Esophagus (tissue), 2 donors: ENCODE measurements around the gene TNIK. TPM values are rescaled to one million over a fixed set of nuclear protein-coding genes. Genes with fewer than 3 reads are reported as not detected.
"Not testable (repeated sequence)": the region's sequence is repeated elsewhere in the genome, so short reads cannot be mapped to it uniquely, and the experiment has no call there.

Experiments
- H3K27ac ChIP-seq, 2 donors: one replicate each; pipeline ENCODE4 v1.5.1; 2013; ENCODE audit warnings: low read depth in 2 of 2, mild to moderate bottlenecking in 2 of 2, inconsistent platforms in 1 of 2, low read length in 1 of 2, moderate library complexity in 1 of 2
- H3K27me3 ChIP-seq, 2 donors: one replicate each; pipeline ENCODE4 v1.6.1; 2013; ENCODE audit warnings: low read length in 2 of 2, control low read depth in 1 of 2, mild to moderate bottlenecking in 1 of 2; ENCODE audit not compliant: insufficient read depth in 2 of 2, control insufficient read depth in 1 of 2
- H3K36me3 ChIP-seq, 2 donors: one replicate each; pipeline ENCODE4 v1.6.1; 2013; ENCODE audit warnings: low read length in 1 of 2; ENCODE audit not compliant: control insufficient read depth in 2 of 2, insufficient read depth in 2 of 2
- H3K4me1 ChIP-seq, 2 donors: one replicate each; pipeline ENCODE4 v1.6.1; 2013; ENCODE audit warnings: low read length in 1 of 2; ENCODE audit not compliant: control insufficient read depth in 2 of 2, insufficient read depth in 2 of 2
- H3K4me3 ChIP-seq, 2 donors: one replicate each; pipeline ENCODE4 v1.5.1; 2013; ENCODE audit warnings: low read length in 2 of 2, mild to moderate bottlenecking in 2 of 2, low read depth in 1 of 2, moderate library complexity in 1 of 2
- H3K9me3 ChIP-seq, 2 donors: one replicate each; pipeline ENCODE4 v1.6.1; 2013; ENCODE audit warnings: mild to moderate bottlenecking in 2 of 2, low read depth in 1 of 2, low read length in 1 of 2, moderate library complexity in 1 of 2; ENCODE audit not compliant: control insufficient read depth in 2 of 2, insufficient read depth in 1 of 2
- WGBS, 2 donors: extraction: QIAGEN DNeasy Blood & Tissue Kit; methylation state at CpG; one replicate each; pipeline ENCODE4 v1.1.7; 2013; 5-methylcytosine and 5-hydroxymethylcytosine counted together
- polyA plus RNA-seq, 2 donors: library from polyadenylated mRNA; stranded (reverse); fragments of 200-250 nt; gene quantifications; one replicate each; pipeline ENCODE4 v1.2.3, GENCODE V29; 2013
- donor health status: healthy with polysubstance abuse.
- donor health status: Bipolar disorder and iron deficiency.

Gene TNIK
- polyA plus RNA-seq, 2 donors: 2.2 to 3.2 TPM

- H3K36me3 ChIP-seq: no peaks in the 10 kb centered on the region
- no peak overlapping the region for H3K4me3 ChIP-seq
- H3K9me3 ChIP-seq: no peaks in the 10 kb centered on the region
- H3K4me1 ChIP-seq: no peaks in the 10 kb centered on the region
- WGBS, 2 donors: 44 to 55% methylated on average over 4 of the region's 4 CpGs
- H3K27ac ChIP-seq: peak overlapping the region; percentile 20 to 65
- H3K27me3 ChIP-seq: no peaks in the 10 kb centered on the region
Observed at GRCh38 chr3:171307046-171307585, 153.1 kb downstream of the TNIK start.

- Histone ChIP-seq H3K36me3 (no peaks in the 10 kb centered on the region), H3K27ac (no peak overlapping the region), H3K4me3 (no peak overlapping the region), H3K4me1 (no peaks in the 10 kb centered on the region), H3K9me3 (no peaks in the 10 kb centered on the region), H3K27me3 (no peaks in the 10 kb centered on the region)
- 12 to 38% methylated on average over 6 of the region's 6 CpGs for WGBS, 2 donors
Observed at GRCh38 chr3:171306631-171307030, 153.6 kb downstream of the TNIK start.

- not testable (repeated sequence) for H3K27me3 ChIP-seq
- WGBS, 2 donors: 83 to 88% methylated on average over 3 of the region's 3 CpGs
Observed at GRCh38 chr3:171305823-171306222, 154.4 kb downstream of the TNIK start.

GRCh38 chr3:171304498-171304897 lies 155.7 kb downstream of the TNIK start:
- H3K4me3 ChIP-seq, H3K4me1 ChIP-seq, H3K27ac ChIP-seq, H3K27me3 ChIP-seq, H3K36me3 ChIP-seq, H3K9me3 ChIP-seq: not testable (repeated sequence)
- 96 to 97% methylated on average over 4 of the region's 4 CpGs for WGBS, 2 donors

More at GRCh38 chr3:171305823-171306222, 154.4 kb downstream of the TNIK start:
- not testable (repeated sequence) for H3K4me1 ChIP-seq, H3K36me3 ChIP-seq, H3K27ac ChIP-seq, H3K4me3 ChIP-seq, H3K9me3 ChIP-seq

GRCh38 chr3:171304017-171304416 lies 156.2 kb downstream of the TNIK start:
- H3K36me3 ChIP-seq, H3K27me3 ChIP-seq, H3K9me3 ChIP-seq, H3K4me3 ChIP-seq, H3K4me1 ChIP-seq: not testable (repeated sequence)
- peak overlapping the region in 1 of 2 donors; percentile 1 for H3K27ac ChIP-seq
- WGBS, 2 donors: 94 to 100% methylated on average over 1 of the region's 1 CpG

- H3K4me3 ChIP-seq: no peak overlapping the region
- no peak overlapping the region for H3K27ac ChIP-seq
- H3K9me3 ChIP-seq: peaks cover 0 to 3% of the 10 kb centered on the region in 2 donors
- no peaks in the 10 kb centered on the region for H3K36me3 ChIP-seq
- WGBS, 2 donors: 96 to 98% methylated on average over 1 of the region's 1 CpG
- H3K4me1 ChIP-seq: no peaks in the 10 kb centered on the region
- H3K27me3 ChIP-seq: no peaks in the 10 kb centered on the region
Observed at GRCh38 chr3:171301998-171302397, 158.2 kb downstream of the TNIK start.

GRCh38 chr3:171301002-171301401 lies 159.2 kb downstream of the TNIK start:
- Histone ChIP-seq H3K4me1 (no peaks in the 10 kb centered on the region), H3K27ac (no peak overlapping the region), H3K4me3 (no peak overlapping the region), H3K27me3 (no peaks in the 10 kb centered on the region), H3K36me3 (no peaks in the 10 kb centered on the region), H3K9me3 (peaks cover 0 to 3% of the 10 kb centered on the region in 2 donors)
- WGBS, 2 donors: 98% methylated on average over 1 of the region's 1 CpG

- Histone ChIP-seq H3K9me3 (peaks cover 0 to 3% of the 10 kb centered on the region in 2 donors), H3K4me1 (peaks cover 0 to 2% of the 10 kb centered on the region in 2 donors), H3K36me3 (no peaks in the 10 kb centered on the region), H3K27me3 (no peaks in the 10 kb centered on the region), H3K4me3 (no peak overlapping the region), H3K27ac (no peak overlapping the region)
- WGBS, 2 donors: 52 to 56% methylated on average over 1 of the region's 1 CpG
Observed at GRCh38 chr3:171297951-171298350, 162.3 kb downstream of the TNIK start.

GRCh38 chr3:171297207-171297606 lies 163.0 kb downstream of the TNIK start:
- Histone ChIP-seq H3K4me1 (peaks cover 0 to 2% of the 10 kb centered on the region in 2 donors), H3K4me3 (no peak overlapping the region), H3K36me3 (no peaks in the 10 kb centered on the region), H3K27me3 (no peaks in the 10 kb centered on the region), H3K27ac (no peak overlapping the region), H3K9me3 (peaks cover 0 to 3% of the 10 kb centered on the region in 2 donors)
- WGBS, 2 donors: 71 to 81% methylated on average over 2 of the region's 2 CpGs
